Ishikawa (cell line): ENCODE results near the gene TRIM38.

Source experiments
- EP300 ChIP-seq: IDR thresholded peaks from 2 replicates; pipeline ENCODE4 v1.6.1; 2012; ENCODE audit warnings: borderline replicate concordance
- TCF12 ChIP-seq: IDR thresholded peaks from 2 replicates; pipeline ENCODE4 v1.6.1; 2012; ENCODE audit warnings: low read depth
- TEAD4 ChIP-seq: IDR thresholded peaks from 2 replicates; pipeline ENCODE4 v1.6.1; 2012
- YY1 ChIP-seq: IDR thresholded peaks from 2 replicates; pipeline ENCODE4 v1.6.1; 2012; ENCODE audit warnings: low read depth

DNA sequence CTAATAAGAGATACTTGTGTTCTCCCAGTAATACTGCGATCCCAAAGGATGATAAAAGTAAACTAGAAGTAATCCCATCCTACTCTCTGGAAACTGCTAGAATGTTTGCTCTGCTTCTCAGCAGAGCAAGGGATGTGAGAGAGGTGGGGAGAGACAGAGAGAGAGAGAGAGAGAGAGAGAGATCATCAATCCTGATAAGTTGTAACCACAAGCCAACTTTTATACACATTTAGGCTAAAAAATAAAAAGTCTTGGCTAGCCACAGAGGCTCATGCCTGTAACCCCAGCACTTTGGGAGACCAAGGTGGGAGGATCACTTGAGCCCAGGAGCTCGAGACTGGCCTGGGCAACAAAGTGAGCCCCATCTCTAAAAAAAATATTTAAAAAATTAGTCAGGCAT lies 16.0 kb upstream of the TRIM38 start:
- TF ChIP-seq TCF12 (no peak), TEAD4 (no peak), YY1 (no peak), EP300 (no peak)
